PC-3 (cell line): Measurements from ENCODE around the gene CFTR. TPM values are rescaled to one million over a fixed set of nuclear protein-coding genes. Genes with fewer than 3 reads are reported as not detected.

Source experiments
- ATAC-seq: fragments of 200-7000 bp; cut with Tn5 transposase; 2 replicates; pipeline ENCODE4 v1.9.1; 2020; ENCODE audit warnings: mild to moderate bottlenecking, moderate library complexity
- BruUV-seq: library from RNA; stranded (reverse); fragments of 400-500 nt; replicated peaks from 2 replicates; lab custom pipeline; 2021; lab: Mats Ljungman, UMichigan
- CTCF ChIA-PET: fragments of 300-600 bp; sonication (Branson Sonifier 250); formaldehyde crosslinking; loops from one replicate; lab custom pipeline; 2022; ENCODE audit warnings: antibody characterized with exemption; lab: Charles Lee
- POLR2A ChIA-PET: fragments of 300-600 bp; sonication (Branson Sonifier 250); formaldehyde crosslinking; loops from one replicate; lab custom pipeline; 2022; ENCODE audit warnings: antibody characterized with exemption; ENCODE audit not compliant: unreplicated experiment; lab: Charles Lee
- DNase-seq: peaks from one replicate; pipeline ENCODE4 v3.0.0-alpha.2; 2015
- H2AFZ ChIP-seq: fragments of 300-600 bp; sonication (generic); 2 replicates; pipeline ENCODE4 v1.6.0; 2016; ENCODE audit warnings: antibody characterized with exemption, low read length
- H3F3A ChIP-seq: fragments of 300-600 bp; sonication (generic); one replicate; pipeline ENCODE4 v1.6.0; 2017; ENCODE audit warnings: antibody characterized with exemption, low read length, control low read depth, mild to moderate bottlenecking; ENCODE audit not compliant: unreplicated experiment
- H3K27ac ChIP-seq: fragments of 300-600 bp; sonication (generic); 2 replicates; pipeline ENCODE4 v1.5.1; 2016; ENCODE audit warnings: mild to moderate bottlenecking, low read length
- H3K27me3 ChIP-seq: fragments of 300-600 bp; sonication (generic); 2 replicates; pipeline ENCODE4 v1.6.1; 2016; ENCODE audit warnings: low read length, mixed read lengths
- H3K36me3 ChIP-seq: fragments of 300-600 bp; sonication (generic); 2 replicates; pipeline ENCODE4 v1.6.1; 2016; ENCODE audit warnings: low read depth, mixed run types, low read length, mixed read lengths
- H3K4me1 ChIP-seq: fragments of 300-600 bp; sonication (generic); 2 replicates; pipeline ENCODE4 v1.5.1; 2016; ENCODE audit warnings: low read length; ENCODE audit not compliant: insufficient read depth
- H3K4me2 ChIP-seq: fragments of 300-600 bp; sonication (generic); 2 replicates; pipeline ENCODE4 v1.6.0; 2016; ENCODE audit warnings: low read length
- H3K4me3 ChIP-seq: fragments of 300-600 bp; sonication (generic); 2 replicates; pipeline ENCODE4 v1.5.1; 2016; ENCODE audit warnings: mild to moderate bottlenecking, low read length, mixed read lengths
- H3K79me2 ChIP-seq: fragments of 300-600 bp; sonication (generic); 2 replicates; pipeline ENCODE4 v1.6.1; 2017; ENCODE audit warnings: low read length, mixed read lengths
- H3K9ac ChIP-seq: fragments of 300-600 bp; sonication (generic); 2 replicates; pipeline ENCODE4 v1.6.0; 2016; ENCODE audit warnings: mild to moderate bottlenecking, low read length
- H3K9me2 ChIP-seq: fragments of 300-600 bp; sonication (generic); replicated peaks from 2 replicates; pipeline ENCODE4 v1.6.1; 2016; ENCODE audit warnings: mixed run types, low read length, mixed read lengths
- H3K9me3 ChIP-seq: fragments of 300-600 bp; sonication (generic); 2 replicates; pipeline ENCODE4 v1.6.1; 2016; ENCODE audit warnings: low read length, mixed read lengths
- H4K20me1 ChIP-seq: fragments of 300-600 bp; sonication (generic); 2 replicates; pipeline ENCODE4 v1.6.1; 2016; ENCODE audit warnings: low read length, mixed read lengths
- CTCF ChIP-seq: fragments of 300-600 bp; sonication (generic); conservative IDR thresholded peaks from 2 replicates; pipeline ENCODE4 v1.5.1; 2017; ENCODE audit warnings: antibody characterized with exemption, low read depth, mild to moderate bottlenecking, low read length
- EZH2 ChIP-seq: fragments of 300-600 bp; sonication (generic); IDR thresholded peaks from one replicate; pipeline ENCODE4 v1.6.1; 2017; ENCODE audit warnings: antibody characterized with exemption, mild to moderate bottlenecking, low read length; ENCODE audit not compliant: unreplicated experiment
- EZH2phosphoT487 ChIP-seq: fragments of 300-600 bp; sonication (generic); IDR thresholded peaks from 2 replicates; pipeline ENCODE4 v1.6.1; 2018; ENCODE audit warnings: mild to moderate bottlenecking, antibody characterized with exemption, low read length, borderline replicate concordance
- intact Hi-C: fragments of 100-400 bp; cut with micrococcal nuclease; formaldehyde crosslinking; loops from 2 replicates; pipeline ENCODE4 v1.9.0; 2023
- total RNA-seq: library from RNA; depleted of rRNA; stranded (reverse); fragments of >200 nt; gene quantifications from 2 replicates; pipeline ENCODE4 v1.2.3, GENCODE V29; 2014

The CFTR gene
- total RNA-seq, 1 experiment from 2014 or later, result not detected

DNA sequence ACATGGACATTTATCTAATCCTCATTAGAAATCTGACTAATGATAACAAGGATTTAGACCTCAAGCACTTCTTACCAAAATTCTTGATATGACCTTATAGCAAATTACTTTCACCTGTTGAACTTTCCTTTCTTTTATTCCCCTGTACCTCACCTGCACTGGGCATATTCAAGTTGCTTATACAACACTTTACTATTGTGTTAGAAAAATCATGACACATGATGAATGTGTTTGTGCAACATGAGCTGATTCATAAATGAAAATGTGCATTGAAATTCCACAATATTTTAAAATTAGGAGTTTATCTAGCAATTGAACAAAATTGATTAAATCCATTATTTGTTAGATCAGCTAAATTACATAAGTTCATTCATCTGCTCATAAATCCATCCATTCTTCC, 160.6 kb downstream of the CFTR start:
- ChIA-PET POLR2A (no interaction called here), CTCF (no interaction called here)
- Histone ChIP-seq H3K27me3 (no peaks in the 10 kb centered on the region; the same call in 1 of the 2 replicates), H4K20me1 (no peaks in the 10 kb centered on the region), H3K36me3 (no peaks in the 10 kb centered on the region), H3K9me3 (no peaks in the 10 kb centered on the region), H3K9me2 (no peaks in the 10 kb centered on the region), H3K4me2 (no peak overlapping the region), H3K9ac (no peak overlapping the region), H3K4me1 (0 out of 2 replicates have a peak, but pooled peaks cover 1% of the 10 kb centered on the region), H3F3A (no peaks in the 10 kb centered on the region), H3K4me3 (no peak overlapping the region), H3K27ac (no peak overlapping the region), H2AFZ (no peak overlapping the region), H3K79me2 (no peaks in the 10 kb centered on the region)
- ATAC-seq (no peak), DNase-seq (no peak)
- intact Hi-C loops, result no loop called here
- no TSS peak for BruUV-seq
- TF ChIP-seq EZH2phosphoT487 (no peak), CTCF (no peak), EZH2 (no peak)

GRCh38 chr7:117645481-117646165, 165.8 kb downstream of the CFTR start:
- no peaks in the 10 kb centered on the region for H3K36me3 ChIP-seq
- intact Hi-C loops, result no loop called here
- peaks cover 4% of the 10 kb centered on the region; the same call in 1 of the 2 replicates for H3K4me1 ChIP-seq
- H3K79me2 ChIP-seq, result no peaks in the 10 kb centered on the region
- H3K27ac ChIP-seq, result no peak overlapping the region
- no peak overlapping the region for H2AFZ ChIP-seq
- H3K27me3 ChIP-seq, result no peaks in the 10 kb centered on the region
- CTCF ChIA-PET, result no interaction called here
- no peak overlapping the region for H3K9ac ChIP-seq
- POLR2A ChIA-PET, result no interaction called here
- no peak for ATAC-seq
- H3K9me3 ChIP-seq, result no peaks in the 10 kb centered on the region
- BruUV-seq, result no TSS peak
- H3K9me2 ChIP-seq, result no peaks in the 10 kb centered on the region
- H3K4me2 ChIP-seq, result no peak overlapping the region
- H4K20me1 ChIP-seq, result no peaks in the 10 kb centered on the region
- peak; percentile 43 for DNase-seq
- TF ChIP-seq CTCF, result no peak
- TF ChIP-seq EZH2, result no peak
- TF ChIP-seq EZH2phosphoT487, result no peak
- no peaks in the 10 kb centered on the region for H3F3A ChIP-seq
- no peak overlapping the region for H3K4me3 ChIP-seq

DNA sequence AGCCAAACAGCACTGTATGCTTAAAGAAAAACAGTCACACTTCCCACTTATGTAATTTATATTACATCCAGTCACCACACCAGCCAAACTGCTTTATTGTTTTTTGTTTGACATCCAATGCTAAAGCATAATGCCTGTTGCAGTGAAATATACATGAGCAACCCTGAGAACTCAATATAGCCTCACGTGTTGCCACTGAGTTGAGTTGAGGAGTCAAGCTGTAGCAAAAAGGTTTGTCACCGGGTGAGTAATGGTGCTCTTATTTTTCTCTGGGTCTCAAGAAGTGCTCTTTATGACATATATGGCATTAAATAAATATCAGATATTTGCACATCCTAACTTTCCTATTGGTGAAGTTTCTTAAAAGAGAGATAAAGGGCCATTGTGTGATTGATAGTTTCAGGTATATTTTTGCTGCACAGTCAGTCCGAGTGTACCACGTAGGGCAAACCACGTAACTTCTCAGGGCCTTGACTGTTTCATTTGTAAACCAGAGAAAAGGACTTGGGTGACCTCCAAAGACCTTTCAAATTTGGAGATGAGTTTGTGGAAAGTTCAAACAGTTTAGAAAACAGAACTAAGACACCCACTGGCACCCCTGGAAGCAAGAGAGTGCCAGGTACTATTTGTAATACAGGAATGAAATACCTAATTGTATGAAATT, 168.5 kb downstream of the CFTR start:
- H3K27me3 ChIP-seq, result no peaks in the 10 kb centered on the region
- H3K36me3 ChIP-seq, result no peaks in the 10 kb centered on the region
- H3K9ac ChIP-seq, result no peak overlapping the region
- H3K4me1 ChIP-seq, result peaks cover 4% of the 10 kb centered on the region; the same call in 1 of the 2 replicates
- H3K4me2 ChIP-seq, result no peak overlapping the region
- TF ChIP-seq EZH2phosphoT487 (no peak), EZH2 (no peak), CTCF (no peak)
- intact Hi-C loops, result no loop called here
- H3K27ac ChIP-seq, result no peak overlapping the region
- no peak overlapping the region for H2AFZ ChIP-seq
- H3K79me2 ChIP-seq, result no peaks in the 10 kb centered on the region
- ATAC-seq, result no peak
- H3K9me2 ChIP-seq, result no peaks in the 10 kb centered on the region
- no peaks in the 10 kb centered on the region for H4K20me1 ChIP-seq
- BruUV-seq, result no TSS peak
- no peak for DNase-seq
- CTCF ChIA-PET, result no interaction called here
- H3K4me3 ChIP-seq, result no peak overlapping the region
- H3F3A ChIP-seq, result no peaks in the 10 kb centered on the region
- POLR2A ChIA-PET, result no interaction called here
- no peaks in the 10 kb centered on the region for H3K9me3 ChIP-seq
